Tibial nerve (tissue), 4 donors: ENCODE results near the gene CD300LB. TPM values are rescaled to one million over a fixed set of nuclear protein-coding genes. Genes with fewer than 3 reads are reported as not detected.
A peak's percentile ranks its signal among the peaks of the same experiment; 100 is the strongest.

Source experiments
- DNase-seq, 2 donors: peaks; one replicate each; pipeline ENCODE4 v3.0.0-alpha.2; 2019; ENCODE audit warnings: low spot score in 2 of 2
- H3K27ac ChIP-seq, 4 donors: fragments of 200-600 bp; sonication (generic) in 3 of 4; one replicate each; pipeline ENCODE4 v1.5.1; 2017 to 2019; ENCODE audit warnings: mild to moderate bottlenecking in 1 of 4
- H3K27me3 ChIP-seq, 2 donors: fragments of 200-600 bp; sonication (generic) in 1 of 2; one replicate each; pipeline versions ENCODE4 v1.5.1 to v1.6.0; 2017 to 2019
- H3K36me3 ChIP-seq, 3 donors: fragments of 200-600 bp; sonication (generic); one replicate each; pipeline ENCODE4 v1.5.1; 2018 to 2019
- H3K4me1 ChIP-seq, 4 donors: fragments of 200-600 bp; sonication (generic) in 3 of 4; one replicate each; pipeline ENCODE4 v1.5.1; 2017 to 2019
- H3K4me3 ChIP-seq, 4 donors: fragments of 200-600 bp; sonication (generic) in 3 of 4; one replicate each; pipeline ENCODE4 v1.5.1; 2017 to 2019; ENCODE audit warnings: mild to moderate bottlenecking in 1 of 4, moderate library complexity in 1 of 4
- H3K9me3 ChIP-seq, 4 donors: fragments of 200-600 bp; sonication (generic) in 3 of 4; one replicate each; pipeline ENCODE4 v1.5.1; 2017 to 2019
- EP300 ChIP-seq, 2 donors: sonication (generic); formaldehyde crosslinking; IDR thresholded peaks; one replicate each; pipeline ENCODE4 v1.6.1; 2017; ENCODE audit warnings: antibody characterized with exemption in 2 of 2, mild to moderate bottlenecking in 1 of 2
- POLR2A ChIP-seq, 2 donors: fragments of 450-650 bp; IDR thresholded peaks; one replicate each; pipeline ENCODE4 v1.6.1; 2017; ENCODE audit warnings: antibody characterized with exemption in 2 of 2, mild to moderate bottlenecking in 2 of 2, moderate library complexity in 2 of 2
- WGBS, 2 donors: methylation state at CpG; one replicate each; pipeline ENCODE4 v1.1.5; 2018; 5-methylcytosine and 5-hydroxymethylcytosine counted together
- total RNA-seq, 4 donors: library from RNA; depleted of rRNA; stranded (reverse); fragments of >200 nt; gene quantifications; one replicate each; pipeline ENCODE4 v1.1.0, GENCODE V29; 2016
- TF ChIP-seq, protein P1 (sequence below), 5 experiments: fragments of 200-600 bp in 3 of 5; fragments of 450-650 bp in 2 of 5; sonication (generic) in 3 of 5; IDR thresholded peaks; one replicate each; pipeline ENCODE4 v1.5.1; 2016 to 2019; ENCODE audit warnings: antibody characterized with exemption in 5 of 5, mild to moderate bottlenecking in 3 of 5, moderate library complexity in 2 of 5

The CD300LB gene
- total RNA-seq, 4 donors from 2014 or later: 0.21 to 0.44 TPM; not detected in 2

- H3K4me1 ChIP-seq: no peaks in the 10 kb centered on the region
- no peak for DNase-seq
- no peaks in the 10 kb centered on the region for H3K9me3 ChIP-seq
- H3K36me3 ChIP-seq: no peaks in the 10 kb centered on the region
- TF ChIP-seq EP300 (IDR thresholded peaks at IDR 0.05): no peak
- TF ChIP-seq, protein P1, sequence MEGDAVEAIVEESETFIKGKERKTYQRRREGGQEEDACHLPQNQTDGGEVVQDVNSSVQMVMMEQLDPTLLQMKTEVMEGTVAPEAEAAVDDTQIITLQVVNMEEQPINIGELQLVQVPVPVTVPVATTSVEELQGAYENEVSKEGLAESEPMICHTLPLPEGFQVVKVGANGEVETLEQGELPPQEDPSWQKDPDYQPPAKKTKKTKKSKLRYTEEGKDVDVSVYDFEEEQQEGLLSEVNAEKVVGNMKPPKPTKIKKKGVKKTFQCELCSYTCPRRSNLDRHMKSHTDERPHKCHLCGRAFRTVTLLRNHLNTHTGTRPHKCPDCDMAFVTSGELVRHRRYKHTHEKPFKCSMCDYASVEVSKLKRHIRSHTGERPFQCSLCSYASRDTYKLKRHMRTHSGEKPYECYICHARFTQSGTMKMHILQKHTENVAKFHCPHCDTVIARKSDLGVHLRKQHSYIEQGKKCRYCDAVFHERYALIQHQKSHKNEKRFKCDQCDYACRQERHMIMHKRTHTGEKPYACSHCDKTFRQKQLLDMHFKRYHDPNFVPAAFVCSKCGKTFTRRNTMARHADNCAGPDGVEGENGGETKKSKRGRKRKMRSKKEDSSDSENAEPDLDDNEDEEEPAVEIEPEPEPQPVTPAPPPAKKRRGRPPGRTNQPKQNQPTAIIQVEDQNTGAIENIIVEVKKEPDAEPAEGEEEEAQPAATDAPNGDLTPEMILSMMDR (IDR thresholded peaks at IDR 0.05): no peak
- no peak for TF ChIP-seq POLR2A (IDR thresholded peaks at IDR 0.05)
- no peak overlapping the region for H3K4me3 ChIP-seq
- 65 to 79% methylated on average over 3 of the region's 3 CpGs for WGBS, 2 donors
- no peak overlapping the region for H3K27ac ChIP-seq
- H3K27me3 ChIP-seq: no peaks in the 10 kb centered on the region
These were observed 16.5 kb upstream of the CD300LB start for GRCh38 chr17:74547736-74548135.

DNA sequence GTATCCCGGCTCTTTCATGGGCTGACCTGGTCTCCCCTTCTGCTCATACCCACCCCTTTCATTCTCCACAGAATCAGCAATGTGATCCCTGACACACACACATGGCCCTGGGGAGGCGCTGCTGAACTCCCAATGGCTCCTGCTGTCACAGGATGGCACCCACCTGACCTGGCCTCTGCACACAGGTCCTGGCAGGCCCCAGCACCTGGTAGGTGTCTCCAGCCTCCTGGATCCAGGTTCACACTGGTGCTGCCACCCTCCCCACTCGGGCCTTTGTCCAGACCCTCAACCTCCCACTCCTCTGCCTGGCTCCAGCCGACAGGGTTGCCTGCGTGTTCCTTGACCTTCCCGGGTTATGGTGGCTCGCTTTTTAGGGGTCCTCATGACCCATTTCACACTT, 16.0 kb upstream of the CD300LB start:
- H3K27ac ChIP-seq: no peak overlapping the region
- H3K4me3 ChIP-seq: no peak overlapping the region
- 75 to 87% methylated on average over 7 of the region's 7 CpGs for WGBS, 2 donors
- no peaks in the 10 kb centered on the region for H3K36me3 ChIP-seq
- H3K9me3 ChIP-seq: no peaks in the 10 kb centered on the region
- no peaks in the 10 kb centered on the region for H3K27me3 ChIP-seq
- no peak for DNase-seq
- H3K4me1 ChIP-seq: no peaks in the 10 kb centered on the region
- TF ChIP-seq, protein P1 (IDR thresholded peaks at IDR 0.05): no peak
- TF ChIP-seq EP300 (IDR thresholded peaks at IDR 0.05) (no peak), POLR2A (IDR thresholded peaks at IDR 0.05) (no peak)

DNA sequence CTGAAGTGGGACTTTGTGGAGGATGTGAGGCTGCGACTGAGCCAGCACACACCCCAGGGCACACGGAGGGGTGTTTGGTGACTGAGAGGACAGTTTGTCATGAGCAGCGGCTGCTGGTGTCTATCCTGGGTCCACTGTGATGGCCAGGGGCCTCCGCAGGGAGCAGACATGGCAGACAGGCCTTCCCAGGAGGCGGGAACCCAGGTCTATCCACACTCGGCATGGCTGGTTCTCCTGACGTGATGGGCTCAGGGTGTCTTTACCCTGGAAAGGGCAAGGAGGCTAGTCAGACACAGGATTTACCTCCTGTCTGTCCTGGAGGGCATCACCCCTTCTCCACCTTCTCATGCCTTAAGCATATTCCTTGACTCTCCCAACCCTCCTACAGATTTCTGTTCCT, 15.3 kb upstream of the CD300LB start:
- H3K9me3 ChIP-seq: no peaks in the 10 kb centered on the region
- no peak overlapping the region for H3K4me3 ChIP-seq
- peak overlapping the region in 1 of 4 donors; percentile 18 for H3K27ac ChIP-seq
- DNase-seq: no peak
- no peaks in the 10 kb centered on the region for H3K27me3 ChIP-seq
- H3K4me1 ChIP-seq: no peaks in the 10 kb centered on the region
- TF ChIP-seq POLR2A (IDR thresholded peaks at IDR 0.05): no peak
- no peak for TF ChIP-seq EP300 (IDR thresholded peaks at IDR 0.05)
- TF ChIP-seq, protein P1 (IDR thresholded peaks at IDR 0.05): no peak
- WGBS, 2 donors: 78 to 89% methylated on average over 7 of the region's 7 CpGs
- H3K36me3 ChIP-seq: no peaks in the 10 kb centered on the region

- Histone ChIP-seq H3K4me1 (no peaks in the 10 kb centered on the region), H3K27me3 (no peaks in the 10 kb centered on the region), H3K27ac (peak within 1 kb of the TSS in 2 of 4 donors; percentile 18 to 33), H3K9me3 (no peaks in the 10 kb centered on the region), H3K36me3 (no peaks in the 10 kb centered on the region), H3K4me3 (peak within 1 kb of the TSS in 1 of 4 donors; percentile 39)
- TF ChIP-seq, protein P1 (IDR thresholded peaks at IDR 0.05): no peak
- TF ChIP-seq POLR2A (IDR thresholded peaks at IDR 0.05): no peak
- TF ChIP-seq EP300 (IDR thresholded peaks at IDR 0.05): peak in 1 of 2 donors; percentile 21
- 66 to 70% methylated on average over 5 of the region's 5 CpGs for WGBS, 2 donors
- DNase-seq: no peak
These were observed 14.6 kb upstream of the CD300LB start, which contains the start of gene CD300C for GRCh38 chr17:74545843-74546230. Gene CD300C (minus strand): TSS chr17:74546115. CDS start chr17:74545782, 333 bp downstream.

DNA sequence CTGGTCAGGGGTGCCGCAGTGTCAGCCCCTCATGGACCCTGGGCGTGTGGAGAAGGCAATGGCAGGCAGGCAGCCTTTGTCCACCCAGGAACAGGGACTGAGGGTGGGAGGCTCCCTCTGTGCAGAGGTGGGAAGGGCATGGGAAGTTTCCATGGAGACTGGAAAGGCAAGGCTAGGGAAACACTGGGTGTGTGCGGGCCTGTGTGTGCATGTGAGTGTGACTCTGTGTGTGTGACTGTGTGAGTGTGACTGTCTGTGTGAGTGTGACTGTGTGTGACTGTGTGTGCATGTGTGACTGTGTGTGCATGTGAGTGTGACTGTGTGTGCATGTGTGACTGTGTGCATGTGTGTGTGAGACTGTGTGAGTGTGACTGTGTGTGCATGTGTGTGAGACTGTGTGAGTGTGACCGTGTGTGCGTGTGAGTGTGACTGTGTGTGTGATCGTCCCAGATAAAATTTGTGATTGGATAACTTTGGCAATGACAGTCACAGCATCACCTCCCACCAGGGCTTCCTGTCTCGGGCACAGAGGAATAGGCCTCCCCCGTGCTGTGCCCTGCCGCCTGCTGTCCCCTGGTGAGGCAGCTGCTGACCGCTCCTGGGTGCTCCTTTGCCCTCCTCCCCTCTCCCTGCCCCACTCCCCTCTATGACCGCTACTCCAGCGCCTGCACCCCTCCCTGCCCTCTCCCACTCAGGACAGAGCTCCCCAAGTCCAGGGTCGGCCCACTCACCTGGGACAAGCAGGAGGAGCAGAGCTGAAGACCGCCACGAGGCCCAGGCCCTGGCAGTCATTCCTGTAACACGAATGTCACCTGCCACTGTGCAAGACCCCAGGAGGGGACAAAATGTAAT, 13.9 kb upstream of the CD300LB start:
- DNase-seq: no peak
- Histone ChIP-seq H3K27ac (peak overlapping the region in 1 of 4 donors; percentile 33), H3K36me3 (no peaks in the 10 kb centered on the region), H3K4me3 (peak overlapping the region in 1 of 4 donors; percentile 39), H3K9me3 (no peaks in the 10 kb centered on the region), H3K27me3 (no peaks in the 10 kb centered on the region), H3K4me1 (no peaks in the 10 kb centered on the region)
- WGBS, 2 donors: 69 to 72% methylated on average over 16 of the region's 16 CpGs
- TF ChIP-seq, protein P1 (IDR thresholded peaks at IDR 0.05): no peak
- TF ChIP-seq POLR2A (IDR thresholded peaks at IDR 0.05) (no peak), EP300 (IDR thresholded peaks at IDR 0.05) (no peak)
